ENCODE data around the gene ZRANB3. TPM values are rescaled to one million over a fixed set of nuclear protein-coding genes. Genes with fewer than 3 reads are reported as not detected.

ZRANB3 gene
- total and polyA plus RNA-seq, 8 donors, result 3.5 to 11.2 (median 9.5) TPM

DNA sequence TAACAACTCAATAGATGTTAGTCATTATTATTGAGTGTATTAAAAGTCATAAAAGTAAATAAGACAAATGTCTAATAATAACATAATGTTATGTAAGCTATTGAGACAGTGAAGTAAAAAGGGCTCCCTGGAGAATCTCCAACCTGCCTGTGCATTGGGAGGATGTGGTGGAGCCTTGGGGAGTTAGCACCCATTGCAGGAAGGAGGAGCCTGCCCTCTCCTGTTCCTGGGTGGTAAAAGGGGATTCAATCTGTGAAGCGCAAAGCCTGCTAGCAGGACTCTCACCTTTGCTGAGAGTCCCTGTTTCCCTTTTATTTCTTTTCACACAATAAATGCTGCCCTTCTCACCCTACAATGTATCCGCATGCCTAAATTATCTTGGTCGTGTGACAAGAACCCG, 272.8 kb downstream of the ZRANB3 start:
- Histone ChIP-seq H3K4me1 (no peaks in the 10 kb centered on the region), H3K36me3 (no peaks in the 10 kb centered on the region), H3K27ac (no peak overlapping the region), H3K4me3 (no peak overlapping the region), H3K27me3 (no peaks in the 10 kb centered on the region), H3K9me3 (no peaks in the 10 kb centered on the region)
- TF ChIP-seq, protein P1, sequence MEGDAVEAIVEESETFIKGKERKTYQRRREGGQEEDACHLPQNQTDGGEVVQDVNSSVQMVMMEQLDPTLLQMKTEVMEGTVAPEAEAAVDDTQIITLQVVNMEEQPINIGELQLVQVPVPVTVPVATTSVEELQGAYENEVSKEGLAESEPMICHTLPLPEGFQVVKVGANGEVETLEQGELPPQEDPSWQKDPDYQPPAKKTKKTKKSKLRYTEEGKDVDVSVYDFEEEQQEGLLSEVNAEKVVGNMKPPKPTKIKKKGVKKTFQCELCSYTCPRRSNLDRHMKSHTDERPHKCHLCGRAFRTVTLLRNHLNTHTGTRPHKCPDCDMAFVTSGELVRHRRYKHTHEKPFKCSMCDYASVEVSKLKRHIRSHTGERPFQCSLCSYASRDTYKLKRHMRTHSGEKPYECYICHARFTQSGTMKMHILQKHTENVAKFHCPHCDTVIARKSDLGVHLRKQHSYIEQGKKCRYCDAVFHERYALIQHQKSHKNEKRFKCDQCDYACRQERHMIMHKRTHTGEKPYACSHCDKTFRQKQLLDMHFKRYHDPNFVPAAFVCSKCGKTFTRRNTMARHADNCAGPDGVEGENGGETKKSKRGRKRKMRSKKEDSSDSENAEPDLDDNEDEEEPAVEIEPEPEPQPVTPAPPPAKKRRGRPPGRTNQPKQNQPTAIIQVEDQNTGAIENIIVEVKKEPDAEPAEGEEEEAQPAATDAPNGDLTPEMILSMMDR (IDR thresholded peaks at IDR 0.05), result no peak
- intact Hi-C loops (cut with DNase I), result no loop called here
- ATAC-seq (no peak), DNase-seq (no peak)

DNA sequence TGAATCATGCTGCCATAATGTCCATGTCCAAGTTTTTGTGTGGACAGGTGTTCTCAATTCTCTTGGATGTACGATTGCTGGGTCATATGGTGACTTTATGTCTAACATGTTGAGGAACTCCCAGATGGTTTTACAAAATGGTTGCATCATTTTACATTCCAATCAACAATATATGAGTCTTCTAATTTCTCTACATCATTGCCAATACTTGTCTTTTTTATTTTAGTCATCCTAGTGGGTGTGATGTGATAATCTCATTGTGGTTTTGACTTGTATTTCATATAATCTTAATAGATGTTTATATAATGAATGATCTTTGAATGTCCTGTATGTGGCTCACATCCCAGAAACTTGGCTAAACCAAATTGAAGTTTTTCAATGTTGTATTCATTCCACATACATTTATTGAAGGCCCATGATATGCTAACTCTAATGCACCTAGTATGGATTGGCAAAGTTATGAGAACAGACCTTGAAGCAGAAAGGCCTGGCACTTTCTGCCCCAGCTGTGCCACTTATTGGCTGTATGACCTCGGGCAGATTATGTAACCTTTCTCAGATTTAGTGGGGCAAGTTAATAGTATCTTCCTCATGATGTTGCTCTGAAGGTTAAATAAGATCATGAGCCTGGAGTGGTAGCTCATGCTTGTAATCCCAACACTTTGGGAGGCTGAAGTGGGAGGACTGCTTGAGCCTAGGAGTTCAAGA, 273.5 kb downstream of the ZRANB3 start:
- DNase-seq (peak in 2 of 4 donors; percentile 12), ATAC-seq (no peak)
- TF ChIP-seq, protein P1 (IDR thresholded peaks at IDR 0.05), result no peak
- Histone ChIP-seq H3K27ac (no peak overlapping the region), H3K4me1 (no peaks in the 10 kb centered on the region), H3K36me3 (no peaks in the 10 kb centered on the region), H3K4me3 (no peak overlapping the region), H3K27me3 (no peaks in the 10 kb centered on the region), H3K9me3 (no peaks in the 10 kb centered on the region)
- intact Hi-C loops (cut with DNase I), result no loop called here

GRCh38 chr2:135256531-135257260, 274.3 kb downstream of the ZRANB3 start:
- H3K27ac ChIP-seq, result no peak overlapping the region
- H3K9me3 ChIP-seq, result peaks cover 0 to 2% of the 10 kb centered on the region in 2 donors
- ATAC-seq (no peak), DNase-seq (no peak)
- TF ChIP-seq, protein P1 (IDR thresholded peaks at IDR 0.05), result no peak
- H3K27me3 ChIP-seq, result no peaks in the 10 kb centered on the region
- H3K4me3 ChIP-seq, result no peak overlapping the region
- no peaks in the 10 kb centered on the region for H3K4me1 ChIP-seq
- H3K36me3 ChIP-seq, result peaks cover 0 to 2% of the 10 kb centered on the region in 2 donors
- intact Hi-C loops (cut with DNase I), result no loop called here

DNA sequence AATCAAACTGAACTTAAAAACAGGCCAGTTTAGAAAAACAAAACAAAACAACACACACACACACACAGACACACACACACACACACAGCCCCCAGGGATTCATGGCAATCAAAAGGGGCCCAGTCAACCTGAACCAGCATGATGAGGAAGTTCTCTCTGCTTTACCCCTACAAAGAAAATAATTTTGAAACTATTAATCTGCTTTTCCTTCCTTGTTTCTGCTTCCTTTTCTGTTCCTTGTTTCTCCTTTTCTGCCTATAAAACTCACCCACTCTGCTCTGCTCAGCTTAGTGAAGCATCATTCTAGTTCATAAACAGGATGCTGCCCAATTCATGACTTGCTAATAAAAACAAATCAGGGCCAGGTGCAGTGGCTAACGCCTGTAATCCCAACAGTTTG, 275.8 kb downstream of the ZRANB3 start:
- DNase-seq (no peak), ATAC-seq (no peak)
- intact Hi-C loops (cut with DNase I), result no loop called here
- H3K27ac ChIP-seq, result no peak overlapping the region
- no peaks in the 10 kb centered on the region for H3K4me1 ChIP-seq
- TF ChIP-seq, protein P1 (IDR thresholded peaks at IDR 0.05), result no peak
- H3K36me3 ChIP-seq, result peaks cover 0 to 14% of the 10 kb centered on the region in 2 donors
- H3K27me3 ChIP-seq, result no peaks in the 10 kb centered on the region
- H3K9me3 ChIP-seq, result peaks cover 0 to 14% of the 10 kb centered on the region in 2 donors
- no peak overlapping the region for H3K4me3 ChIP-seq

DNA sequence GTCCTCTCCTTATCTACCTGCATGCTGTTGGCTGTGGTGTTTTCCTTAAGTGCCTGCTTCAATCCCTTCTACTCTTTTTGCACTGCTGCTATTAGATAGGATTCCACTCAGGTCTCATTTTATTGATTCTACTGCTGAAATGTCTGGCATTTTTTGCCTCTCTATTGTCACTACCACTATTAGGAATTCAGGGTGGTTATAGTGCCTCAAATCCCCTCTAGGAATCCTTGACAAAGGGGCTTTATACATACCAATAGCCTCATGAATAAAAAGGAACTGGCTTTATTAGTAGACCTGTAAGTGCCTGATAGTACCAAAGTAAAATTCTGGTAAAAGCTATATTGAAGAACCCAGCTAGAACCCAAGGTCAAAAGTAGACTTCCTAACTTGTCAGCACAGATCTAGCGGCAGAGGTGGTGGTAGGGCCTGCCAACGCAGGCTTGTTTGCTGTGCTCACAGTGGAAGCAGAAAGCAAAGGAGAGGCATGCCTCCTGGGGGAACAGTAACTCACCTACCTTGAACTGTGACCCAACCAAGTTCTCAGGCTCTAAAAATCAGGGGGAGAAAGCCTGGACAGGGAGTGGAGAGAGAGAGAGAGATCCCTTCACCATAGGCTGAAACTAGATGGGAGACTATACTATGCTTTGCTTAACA, 278.1 kb downstream of the ZRANB3 start:
- TF ChIP-seq, protein P1 (IDR thresholded peaks at IDR 0.05), result no peak
- Histone ChIP-seq H3K27ac (no peak overlapping the region), H3K4me3 (no peak overlapping the region), H3K27me3 (no peaks in the 10 kb centered on the region), H3K4me1 (no peaks in the 10 kb centered on the region), H3K9me3 (peaks cover 0 to 24% of the 10 kb centered on the region in 2 donors), H3K36me3 (peaks cover 0 to 15% of the 10 kb centered on the region in 2 donors)
- intact Hi-C loops (cut with DNase I), result no loop called here
- ATAC-seq (no peak), DNase-seq (no peak)
